RWPE2 (cell line): Measurements from ENCODE around the gene ELP4.
A peak's percentile ranks its signal among the peaks of the same experiment; 100 is the strongest.

Experiments
- ATAC-seq: fragments of 200-7000 bp; cut with Tn5 transposase; 3 replicates; pipeline ENCODE4 v1.9.1; 2021; ENCODE audit warnings: low read depth
- DNase-seq: peaks from one replicate; pipeline ENCODE4 v3.0.0-alpha.2; 2020; ENCODE audit warnings: low spot score
- H3K27ac ChIP-seq: fragments of 450-650 bp; 2 replicates; pipeline ENCODE4 v1.5.1; 2017; ENCODE audit warnings: mild to moderate bottlenecking; ENCODE audit not compliant: poor library complexity, severe bottlenecking
- H3K27me3 ChIP-seq: fragments of 250-450 bp; sonication (Bioruptor Pico); 2 replicates; pipeline ENCODE4 v1.5.1; 2021; ENCODE audit warnings: mild to moderate bottlenecking, moderate library complexity; ENCODE audit not compliant: insufficient read depth, poor library complexity, severe bottlenecking
- H3K36me3 ChIP-seq: fragments of 250-450 bp; sonication (Bioruptor Pico); 2 replicates; pipeline ENCODE4 v1.5.1; 2020; ENCODE audit warnings: low read depth, mild to moderate bottlenecking, moderate library complexity
- H3K4me1 ChIP-seq: fragments of 250-450 bp; sonication (Bioruptor Pico); 2 replicates; pipeline ENCODE4 v1.5.1; 2021; ENCODE audit warnings: mild to moderate bottlenecking, moderate library complexity; ENCODE audit not compliant: insufficient read depth, poor library complexity, severe bottlenecking
- H3K4me3 ChIP-seq: fragments of 250-450 bp; sonication (Bioruptor Pico); 2 replicates; pipeline ENCODE4 v1.5.1; 2021; ENCODE audit warnings: mild to moderate bottlenecking, moderate library complexity; ENCODE audit not compliant: severe bottlenecking
- H3K9me3 ChIP-seq: fragments of 250-450 bp; sonication (Bioruptor Pico); 2 replicates; pipeline ENCODE4 v1.5.1; 2021; ENCODE audit warnings: mild to moderate bottlenecking, moderate library complexity; ENCODE audit not compliant: severe bottlenecking
- CTCF ChIP-seq: fragments of 450-650 bp; IDR thresholded peaks from one replicate; pipeline ENCODE4 v1.5.1; 2017; ENCODE audit warnings: mild to moderate bottlenecking, moderate library complexity; ENCODE audit not compliant: poor library complexity, severe bottlenecking

The ELP4 gene

GRCh38 chr11:31646216-31646615 lies 136.6 kb downstream of the ELP4 start:
- Histone ChIP-seq H3K9me3 (no peaks in the 10 kb centered on the region), H3K36me3 (no peaks in the 10 kb centered on the region), H3K27ac (peak overlapping the region; percentile 60), H3K4me1 (peaks cover 37% of the 10 kb centered on the region), H3K4me3 (no peak overlapping the region), H3K27me3 (no peaks in the 10 kb centered on the region)
- ATAC-seq, result peak; percentile 49; the same call in 1 of the 3 replicates
- TF ChIP-seq CTCF, result no peak
- DNase-seq, result no peak

DNA sequence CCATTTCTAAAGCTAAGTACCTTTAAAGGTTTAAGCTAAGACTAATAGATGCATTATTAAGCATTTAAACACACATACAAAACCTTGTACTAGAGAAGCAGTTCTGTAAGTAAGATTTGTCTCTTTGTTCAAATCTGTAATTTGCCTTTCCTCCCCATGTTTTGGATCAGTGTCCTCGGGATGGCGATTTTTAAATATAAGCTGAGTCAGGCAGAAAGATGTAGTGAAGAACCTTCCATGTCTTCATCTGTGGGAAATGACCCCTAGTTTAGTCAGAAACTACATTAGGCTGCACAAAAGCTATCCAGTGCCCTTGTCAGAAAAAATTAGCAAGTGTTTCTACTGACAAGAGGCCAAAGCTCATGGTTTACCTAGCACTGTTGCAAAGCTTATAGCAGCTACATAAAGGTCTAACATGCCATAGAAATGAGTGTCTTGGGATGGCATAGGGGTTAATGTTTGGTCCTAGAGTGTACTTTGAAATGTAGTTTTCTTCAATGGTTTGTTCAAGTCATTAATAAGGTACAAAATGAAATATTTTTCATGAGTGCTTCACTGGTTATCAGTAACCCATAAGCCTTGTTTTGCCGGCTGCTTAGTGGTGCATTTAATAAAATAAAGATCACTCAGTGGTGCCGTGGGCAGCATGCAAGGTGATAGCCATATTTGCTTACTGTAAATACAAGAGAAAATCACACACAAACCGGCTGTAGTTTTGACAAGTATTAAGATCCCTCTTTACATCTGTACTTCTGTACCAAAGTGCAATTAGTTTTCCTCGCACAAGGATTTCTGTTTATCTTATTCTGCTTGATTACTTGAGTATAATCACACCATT lies 139.8 kb downstream of the ELP4 start:
- no peak for ATAC-seq
- Histone ChIP-seq H3K4me3 (no peak overlapping the region), H3K4me1 (peaks cover 25% of the 10 kb centered on the region), H3K36me3 (no peaks in the 10 kb centered on the region), H3K27ac (no peak overlapping the region), H3K9me3 (no peaks in the 10 kb centered on the region), H3K27me3 (no peaks in the 10 kb centered on the region)
- no peak for TF ChIP-seq CTCF
- no peak for DNase-seq

DNA sequence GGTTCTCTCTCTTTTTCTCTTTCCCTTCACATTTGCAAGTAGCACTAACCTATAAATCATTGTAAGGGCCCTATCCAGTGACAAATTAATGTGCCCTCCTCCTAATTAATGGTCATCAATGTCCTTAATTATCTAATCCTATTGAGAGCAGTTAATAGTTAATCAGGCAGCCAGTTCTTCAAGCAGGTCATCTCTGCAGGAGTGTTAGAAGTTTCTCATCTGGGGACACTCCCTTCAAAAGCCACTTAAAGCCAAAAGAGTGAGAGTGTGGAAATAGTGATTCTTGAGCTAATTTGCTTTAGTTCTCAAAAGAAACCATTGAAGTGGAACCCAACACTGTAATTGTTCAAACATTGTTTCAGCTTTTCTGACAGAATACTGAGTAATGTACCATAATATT lies 141.6 kb downstream of the ELP4 start:
- TF ChIP-seq CTCF, result no peak
- H3K36me3 ChIP-seq, result no peaks in the 10 kb centered on the region
- DNase-seq, result no peak
- peaks cover 20% of the 10 kb centered on the region for H3K4me1 ChIP-seq
- H3K9me3 ChIP-seq, result no peaks in the 10 kb centered on the region
- H3K27ac ChIP-seq, result no peak overlapping the region
- no peak overlapping the region for H3K4me3 ChIP-seq
- no peaks in the 10 kb centered on the region for H3K27me3 ChIP-seq
- ATAC-seq, result no peak

DNA sequence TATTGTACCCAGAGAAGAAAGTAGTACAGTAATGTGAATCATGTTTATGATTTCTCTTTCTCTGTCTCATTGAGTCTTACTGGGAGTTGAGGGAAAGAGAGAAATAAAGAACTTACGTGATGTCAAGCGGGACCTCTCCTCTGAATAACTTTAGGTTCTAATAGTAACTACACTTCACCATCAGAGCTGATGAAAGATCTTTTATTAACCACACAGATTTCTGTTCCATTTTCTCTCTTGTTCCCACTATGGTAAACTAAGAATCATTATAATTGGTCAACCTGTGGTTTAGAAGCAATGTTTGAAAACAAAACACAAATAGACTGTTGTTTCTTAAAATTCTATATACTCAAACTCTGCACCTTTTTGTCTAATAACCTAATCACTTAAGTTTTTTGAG lies 142.3 kb downstream of the ELP4 start:
- H3K27me3 ChIP-seq, result no peaks in the 10 kb centered on the region
- H3K4me3 ChIP-seq, result no peak overlapping the region
- peaks cover 18% of the 10 kb centered on the region for H3K4me1 ChIP-seq
- H3K36me3 ChIP-seq, result no peaks in the 10 kb centered on the region
- no peak for DNase-seq
- no peaks in the 10 kb centered on the region for H3K9me3 ChIP-seq
- TF ChIP-seq CTCF, result no peak
- no peak for ATAC-seq
- no peak overlapping the region for H3K27ac ChIP-seq

- Histone ChIP-seq H3K9me3 (no peaks in the 10 kb centered on the region), H3K4me3 (no peak overlapping the region), H3K36me3 (no peaks in the 10 kb centered on the region), H3K27me3 (no peaks in the 10 kb centered on the region), H3K27ac (no peak overlapping the region), H3K4me1 (peaks cover 18% of the 10 kb centered on the region)
- DNase-seq (no peak), ATAC-seq (no peak)
- TF ChIP-seq CTCF, result no peak
Observed at GRCh38 chr11:31652528-31652927, 143.0 kb downstream of the ELP4 start.
